ENCODE data around the gene CAMTA1.

- TF ChIP-seq CTCF (IDR thresholded peaks at IDR 0.05; ENCODE audit: insufficient read depth, low read depth, low read length): no peak
- no peak for TF ChIP-seq EZH2 (IDR thresholded peaks at IDR 0.05; ENCODE audit: insufficient read depth, low read length)
Observed at GRCh38 chr1:7785108-7785507, 999.9 kb downstream of the CAMTA1 start.

Data from astrocyte (in vitro differentiated cells and primary cell).